NCI-H82 (cell line): ENCODE measurements around the gene EP300.
A peak's percentile ranks its signal among the peaks of the same experiment; 100 is the strongest.
"Not testable (repeated sequence)": the region's sequence is repeated elsewhere in the genome, so short reads cannot be mapped to it uniquely, and the experiment has no call there.

ENCODE experiments used
- DNase-seq: peaks from one replicate; lab custom pipeline; 2025; lab: John Stamatoyannopoulos, UW

EP300 gene

GRCh38 chr22:41092023-41092817 is at the start of gene EP300:
EP300 (plus strand) TSS chr22:41092592; CDS start chr22:41093005, 413 bp downstream.
- DNase-seq = peak; percentile 79

- no peak for DNase-seq
Measured at GRCh38 chr22:41043722-41044121, 48.7 kb upstream of the EP300 start.

GRCh38 chr22:41045575-41045974 is 46.8 kb upstream of the EP300 start:
- not testable (repeated sequence) for DNase-seq

- no peak for DNase-seq
Measured at GRCh38 chr22:41047801-41048211, 44.6 kb upstream of the EP300 start.

GRCh38 chr22:41048345-41048744 is 44.0 kb upstream of the EP300 start:
- DNase-seq = not testable (repeated sequence)

- peak; percentile 93 for DNase-seq
Measured at GRCh38 chr22:41048791-41049717, 43.3 kb upstream of the EP300 start.

- DNase-seq = not testable (repeated sequence)
Measured at GRCh38 chr22:41049795-41050194, 42.6 kb upstream of the EP300 start.

- DNase-seq = no peak
Measured at GRCh38 chr22:41050883-41051282, 41.5 kb upstream of the EP300 start.

GRCh38 chr22:41052661-41053490 is 39.5 kb upstream of the EP300 start:
- no peak for DNase-seq

GRCh38 chr22:41057076-41057475 is 35.3 kb upstream of the EP300 start:
- DNase-seq = peak; percentile 89

- DNase-seq = peak; percentile 34
Measured at GRCh38 chr22:41062146-41062545, 30.2 kb upstream of the EP300 start.

GRCh38 chr22:41064326-41064725 is 28.1 kb upstream of the EP300 start:
- not testable (repeated sequence) for DNase-seq

GRCh38 chr22:41066341-41066740 is 26.1 kb upstream of the EP300 start:
- not testable (repeated sequence) for DNase-seq

GRCh38 chr22:41067968-41068367 is 24.4 kb upstream of the EP300 start:
- not testable (repeated sequence) for DNase-seq

GRCh38 chr22:41070665-41071331 is 21.6 kb upstream of the EP300 start:
- DNase-seq = no peak

- DNase-seq = no peak
Measured at GRCh38 chr22:41074061-41074460, 18.3 kb upstream of the EP300 start.

GRCh38 chr22:41074466-41074865 is 17.9 kb upstream of the EP300 start:
- no peak for DNase-seq

GRCh38 chr22:41074941-41075710 is 17.3 kb upstream of the EP300 start:
- no peak for DNase-seq

- DNase-seq = no peak
Measured at GRCh38 chr22:41075946-41076345, 16.4 kb upstream of the EP300 start.

GRCh38 chr22:41076857-41077256 is 15.5 kb upstream of the EP300 start:
- no peak for DNase-seq

- peak; percentile 5 for DNase-seq
Measured at GRCh38 chr22:41078931-41079330, 13.5 kb upstream of the EP300 start.
